Activated naive CD4-positive, alpha-beta T cell treated with anti-CD3 and anti-CD28 coated beads, Interleukin-2, amount 50 U/mL, for 16 hours (primary cell): ENCODE data around the gene HNF1A.

Source experiments
- DNase-seq: peaks from one replicate; pipeline ENCODE4 v3.0.0-alpha.2; 2020

HNF1A gene

GRCh38 chr12:120960657-120961056, 17.7 kb upstream of the HNF1A start:
- no peak for DNase-seq

- no peak for DNase-seq
Measured at GRCh38 chr12:120961604-120962531, 16.5 kb upstream of the HNF1A start.

DNA sequence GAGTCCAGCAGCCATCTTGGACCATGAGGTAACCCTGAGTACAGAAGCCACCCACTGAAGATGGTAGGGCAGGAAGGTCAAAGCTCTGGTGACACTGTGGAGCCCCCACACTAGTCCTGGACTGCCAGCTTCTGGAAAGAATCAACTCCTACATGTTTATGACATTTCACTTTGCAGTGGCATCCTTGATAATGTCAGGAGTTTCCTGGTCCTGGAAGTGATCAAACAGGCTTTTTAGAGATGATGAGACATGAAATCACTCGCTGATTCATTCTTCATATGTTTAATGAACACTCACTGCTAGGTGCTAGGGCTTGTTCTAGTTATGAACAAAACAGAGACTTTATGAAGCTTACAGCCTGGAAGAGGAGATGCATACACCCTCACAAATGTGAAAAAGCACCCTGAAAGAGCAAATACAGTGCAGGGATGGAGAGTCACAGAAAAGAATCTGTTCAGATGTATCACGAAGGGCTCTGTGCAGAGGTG, 15.8 kb upstream of the HNF1A start:
- DNase-seq, result no peak

- DNase-seq, result no peak
Measured at GRCh38 chr12:120964298-120964697, 14.0 kb upstream of the HNF1A start.

DNA sequence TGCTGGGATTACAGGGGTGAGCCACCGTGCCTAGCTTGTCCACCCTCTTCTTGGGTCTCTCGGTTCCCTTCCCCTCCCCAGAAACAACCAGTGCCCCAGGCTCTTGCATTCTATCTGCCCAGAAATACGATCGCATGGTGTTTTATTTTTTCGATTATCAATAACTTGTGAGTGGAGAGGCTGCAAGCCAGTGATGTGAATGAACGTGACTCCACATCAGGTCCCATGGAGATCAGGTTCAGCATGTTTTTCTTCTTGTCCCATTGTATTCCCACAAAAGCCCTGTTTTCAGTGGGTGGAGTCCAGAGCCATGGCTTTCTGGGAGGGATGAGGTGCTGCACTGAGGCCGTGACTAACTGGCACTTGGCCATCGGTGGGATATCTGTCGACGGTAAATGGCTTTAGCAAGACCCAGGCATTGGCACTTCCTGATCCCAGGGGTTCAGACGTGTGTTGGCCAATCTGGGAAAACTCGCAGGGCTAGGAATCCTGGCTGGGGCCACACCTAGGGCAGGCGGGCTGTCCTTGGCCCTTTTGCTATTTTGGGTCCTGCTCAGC, 12.7 kb upstream of the HNF1A start:
- no peak for DNase-seq

DNA sequence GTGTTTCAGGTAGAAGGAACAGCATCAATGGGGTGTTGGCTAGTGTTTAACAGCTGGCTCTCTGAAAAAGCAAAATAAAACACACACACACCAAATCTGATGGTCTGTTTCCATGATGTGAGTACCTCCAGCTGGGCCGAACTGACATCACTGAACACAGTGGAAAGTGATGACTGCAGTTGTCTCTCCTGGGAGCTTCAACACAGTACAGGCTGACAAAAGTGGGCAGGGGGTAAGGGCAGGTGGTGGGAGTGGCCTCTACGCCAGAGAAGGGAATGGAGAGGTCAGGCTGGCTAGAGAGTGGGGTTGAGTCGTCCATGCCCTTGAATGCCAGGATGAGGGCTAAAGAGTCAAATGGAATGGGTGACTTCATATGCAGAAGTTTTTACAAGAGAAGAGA, 8.0 kb upstream of the HNF1A start:
- no peak for DNase-seq

- DNase-seq, result peak; percentile 22
Measured at GRCh38 chr12:120971299-120972180, 6.8 kb upstream of the HNF1A start.

- DNase-seq, result no peak
Measured at GRCh38 chr12:120972870-120973543, 5.3 kb upstream of the HNF1A start.

DNA sequence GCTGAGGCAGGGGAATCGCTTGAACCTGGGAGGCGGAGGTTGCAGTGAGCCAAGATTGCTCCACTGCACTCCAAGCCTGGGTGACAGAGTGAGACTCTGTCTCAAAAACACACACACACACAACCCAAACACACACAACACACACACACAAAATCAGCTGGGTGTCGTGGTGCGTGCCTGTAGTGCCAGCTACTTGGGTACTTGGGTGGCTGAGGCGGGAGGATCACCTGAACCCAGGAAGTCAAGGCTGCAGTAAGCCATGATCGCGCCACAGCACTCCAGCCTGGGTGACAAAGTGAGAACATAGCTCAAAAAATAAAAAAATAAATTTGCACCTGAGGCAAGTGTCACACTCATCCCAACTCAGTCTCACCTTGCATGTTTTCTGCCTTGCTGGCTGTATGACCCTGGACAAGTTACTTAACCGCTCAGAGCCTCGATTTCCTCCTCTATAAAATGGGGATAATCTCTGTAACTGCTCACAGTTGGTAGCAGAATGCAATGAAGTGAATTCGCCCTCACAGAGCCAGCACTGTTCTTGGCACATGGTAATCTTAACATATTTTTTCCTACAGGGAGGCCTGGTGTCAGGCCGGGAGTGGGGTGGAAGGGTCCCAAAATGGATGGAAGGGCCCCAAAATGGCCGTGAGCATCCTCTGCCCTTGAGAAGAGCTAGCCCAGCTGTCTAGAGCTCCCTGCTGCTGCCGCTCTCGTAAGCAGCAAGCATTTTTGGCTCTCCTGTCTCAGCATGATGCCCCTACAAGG, 630 bp upstream of the HNF1A start:
- DNase-seq, result no peak

- no peak for DNase-seq
Measured at GRCh38 chr12:120979220-120979861, 998 bp downstream of the HNF1A start.

- DNase-seq, result no peak
Measured at GRCh38 chr12:120979862-120980696, 1.7 kb downstream of the HNF1A start.

DNA sequence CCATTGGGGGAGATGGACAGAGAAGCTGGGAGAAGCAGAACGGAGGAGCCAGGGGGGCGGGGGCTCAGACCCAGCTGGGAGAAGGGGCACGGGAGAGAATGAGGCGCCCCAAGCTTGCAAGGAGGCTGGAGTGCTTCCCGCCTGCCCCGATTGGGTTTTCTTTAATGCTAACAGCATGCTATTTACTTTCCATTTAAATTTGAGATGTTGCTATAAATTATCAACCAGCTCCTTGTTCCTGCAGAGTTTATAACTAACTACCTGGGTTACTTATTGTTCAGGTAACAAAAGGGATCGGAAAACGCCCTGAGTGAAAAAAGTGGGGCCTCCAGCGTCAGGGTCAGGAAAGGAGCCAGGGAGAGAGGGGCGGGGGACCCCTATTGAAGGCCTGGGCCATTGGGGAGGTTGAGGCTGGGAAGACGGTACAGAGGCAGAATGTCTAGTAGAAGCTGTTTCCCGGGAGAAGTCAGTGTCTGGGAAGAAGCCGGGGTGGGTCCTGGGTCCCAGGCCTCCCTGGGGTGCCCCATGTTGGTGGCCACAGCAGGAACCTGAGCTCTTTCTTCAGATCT, 2.5 kb downstream of the HNF1A start:
- DNase-seq, result no peak

- no peak for DNase-seq
Measured at GRCh38 chr12:120981407-120981941, 3.1 kb downstream of the HNF1A start.

- DNase-seq, result no peak
Measured at GRCh38 chr12:120982659-120983058, 4.3 kb downstream of the HNF1A start.

GRCh38 chr12:120983759-120984158, 5.4 kb downstream of the HNF1A start:
- DNase-seq, result no peak

DNA sequence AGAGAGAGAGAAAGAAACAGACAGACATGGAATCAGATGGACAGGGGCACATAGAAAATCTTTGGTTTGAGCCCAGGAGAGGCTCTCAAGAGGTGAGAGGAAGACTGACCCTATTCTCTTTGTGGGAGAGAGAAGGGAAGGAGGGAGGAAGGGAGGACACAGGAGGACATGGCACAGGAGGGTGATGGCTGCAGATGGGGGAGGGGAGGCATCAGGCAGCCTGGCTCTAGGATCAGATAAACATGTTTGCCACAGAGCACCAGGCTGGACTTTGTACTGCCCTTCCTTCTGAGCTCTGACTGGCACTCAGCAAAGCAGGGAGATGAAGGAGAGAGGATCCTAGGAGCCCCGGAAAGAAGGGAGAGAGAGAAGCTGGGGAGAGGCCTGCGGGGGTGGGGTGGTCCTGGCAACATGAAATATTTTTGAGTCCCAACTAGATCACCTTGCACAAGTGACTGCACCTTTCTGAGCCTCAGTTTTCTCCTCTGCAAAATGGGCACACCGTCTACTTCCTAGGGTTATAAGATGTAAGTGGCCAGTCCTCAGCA, 6.1 kb downstream of the HNF1A start:
- DNase-seq, result no peak

DNA sequence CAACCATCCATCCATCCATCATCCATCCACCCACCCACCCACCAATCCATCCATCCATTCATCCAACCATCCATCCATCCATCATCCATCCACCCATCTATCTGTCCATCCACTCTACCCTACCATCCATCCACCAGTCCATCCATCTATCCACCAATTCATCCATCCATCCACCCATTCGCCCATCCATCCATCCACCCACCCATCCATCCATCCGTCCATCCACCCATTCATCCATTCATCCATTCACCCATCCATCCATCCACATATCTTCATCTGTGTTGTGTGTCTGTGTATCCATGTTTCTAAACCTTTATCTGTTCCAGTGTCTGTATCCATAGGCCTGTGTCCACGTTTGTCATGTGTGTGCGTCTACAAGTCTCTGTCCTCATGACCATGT, 9.9 kb downstream of the HNF1A start:
- no peak for DNase-seq

GRCh38 chr12:120988658-120989057, 10.3 kb downstream of the HNF1A start:
- DNase-seq, result no peak

DNA sequence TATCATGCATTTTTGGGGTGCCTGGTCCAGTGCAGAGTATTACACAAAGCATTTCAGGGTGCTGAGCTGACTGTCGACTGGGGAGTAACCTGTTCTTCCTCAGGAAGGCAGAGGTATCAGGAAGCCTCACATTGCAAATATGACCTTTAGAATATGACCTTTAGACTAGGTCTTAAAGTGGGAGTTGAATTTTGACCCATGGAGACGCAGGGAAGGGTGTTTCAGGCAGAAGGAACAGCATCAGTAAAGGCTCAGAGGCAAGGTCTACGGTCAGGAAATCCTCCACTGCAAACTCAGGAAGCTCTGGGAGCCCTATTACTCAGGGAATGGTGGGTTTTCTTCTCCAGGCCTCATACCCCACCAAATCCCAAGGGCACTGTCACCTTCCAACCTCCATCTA, 11.3 kb downstream of the HNF1A start:
- DNase-seq, result no peak
